ENCODE measurements around the gene LZTR1. TPM values are rescaled to one million over a fixed set of nuclear protein-coding genes. Genes with fewer than 3 reads are reported as not detected.
A peak's percentile ranks its signal among the peaks of the same experiment; 100 is the strongest.

Gene LZTR1
- total and polyA plus RNA-seq, 2 of the 8 experiments (the other 6 are each of a cell fraction or from before 2014, with no cell fraction given): 22.3 to 31.0 TPM

- TF ChIP-seq MAX (IDR thresholded peaks at IDR 0.05) (peak; percentile 70), RXRA (IDR thresholded peaks at IDR 0.05; ENCODE audit: insufficient read depth, low read depth, low read length) (no peak), MAFK (IDR thresholded peaks at IDR 0.05; ENCODE audit: low read depth, low read length) (no peak), CREB1 (IDR thresholded peaks at IDR 0.05) (peak; percentile 28; the same call in 1 of the 2 replicates), RNF2 (IDR thresholded peaks at IDR 0.05; ENCODE audit: borderline replicate concordance, low read depth, low read length, missing control alignments, poor library complexity, severe bottlenecking) (no peak), E2F6 (IDR thresholded peaks at IDR 0.05) (0 out of 2 replicates have a peak, but pooled peaks have one; percentile 12), TAF7 (optimal IDR thresholded peaks at IDR 0.05; ENCODE audit: borderline replicate concordance, low read depth, low read length) (no peak), USF2 (IDR thresholded peaks at IDR 0.05; ENCODE audit: low read length) (no peak), SP1 (IDR thresholded peaks at IDR 0.05; ENCODE audit: low read depth, low read length) (peak; percentile 98), HDAC6 (IDR thresholded peaks at IDR 0.05; ENCODE audit: low read depth, low read length) (no peak), KDM5A (IDR thresholded peaks at IDR 0.05; ENCODE audit: low read length) (no peak), POLR2A (IDR thresholded peaks at IDR 0.05; ENCODE audit: control extremely low read depth in 1 of 2, low read depth in 2 of 2, low read length in 2 of 2) (no peak), SIX5 (IDR thresholded peaks at IDR 0.05; ENCODE audit: low read depth, low read length) (no peak)
These were observed 63.6 kb downstream of the LZTR1 start, which contains the start of gene LRRC74B (continued) for GRCh38 chr22:21045585-21046294.
